ENCODE data around the gene TBC1D22A.

Gene TBC1D22A

DNA sequence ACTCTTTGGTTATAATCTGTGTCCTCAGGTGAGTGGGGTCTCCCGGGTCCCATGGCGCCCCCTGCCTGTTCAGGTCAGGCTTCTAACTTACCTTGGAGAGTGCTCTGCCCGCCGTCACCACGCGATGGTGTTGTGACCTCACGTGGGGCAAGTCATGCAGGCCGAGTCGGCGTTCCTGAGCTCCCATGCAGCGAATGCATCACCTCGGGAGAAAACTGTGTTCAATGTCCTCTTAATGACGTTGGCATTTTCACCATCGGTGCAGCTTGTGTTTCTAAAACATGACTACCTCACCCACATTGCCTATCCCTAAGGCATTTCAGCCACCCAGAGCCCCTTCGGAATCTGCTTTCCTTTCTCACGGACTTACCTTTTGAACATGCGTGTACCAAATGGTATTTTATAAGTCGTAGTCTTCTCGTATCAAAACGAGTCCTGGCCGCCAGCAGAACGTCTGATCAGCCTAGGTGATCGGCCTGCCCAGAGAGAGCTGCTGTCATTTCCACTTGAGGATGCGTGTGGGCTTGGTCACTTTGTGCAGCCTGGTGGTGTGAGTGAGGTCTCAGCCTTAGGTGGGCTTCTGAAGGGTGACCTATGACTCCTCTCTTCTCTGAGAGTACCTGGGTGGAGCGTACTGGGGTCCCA is 64.8 kb downstream of the TBC1D22A start:
- no peak overlapping the region for H3K4me3 Mint-ChIP-seq
- DNase-seq (no peak), ATAC-seq (no peak)
- H3K4me1 Mint-ChIP-seq, result peaks cover 10% of the 10 kb centered on the region
- H3K27ac Mint-ChIP-seq, result no peak overlapping the region
- H3K36me3 Mint-ChIP-seq (ENCODE audit: low read depth), result peaks cover 32% of the 10 kb centered on the region
- no peaks in the 10 kb centered on the region for H3K27me3 Mint-ChIP-seq
- H3K9me3 Mint-ChIP-seq, result no peaks in the 10 kb centered on the region

DNA sequence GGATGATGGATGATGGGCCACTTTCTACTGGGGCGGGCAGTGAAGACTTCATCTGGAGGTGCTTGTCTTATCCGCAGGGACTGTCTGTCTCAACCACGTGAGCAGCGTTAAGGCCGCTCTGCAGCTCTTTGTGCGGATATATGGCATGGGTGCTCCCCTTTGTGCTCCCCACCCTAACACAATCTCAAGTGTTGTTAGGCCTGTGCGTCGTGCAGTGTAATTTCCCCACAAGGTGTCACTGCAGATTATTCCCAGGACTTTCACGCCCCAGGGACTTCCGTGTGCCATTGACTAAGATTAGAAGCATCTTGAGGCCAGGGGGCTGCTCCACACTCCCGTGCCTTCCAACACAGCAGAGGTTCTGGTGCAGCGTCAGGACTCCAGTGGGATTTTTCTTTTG is 65.3 kb downstream of the TBC1D22A start:
- ATAC-seq, result no peak
- Mint-ChIP-seq H3K4me3 (no peak overlapping the region), H3K4me1 (peaks cover 10% of the 10 kb centered on the region), H3K27me3 (no peaks in the 10 kb centered on the region), H3K9me3 (no peaks in the 10 kb centered on the region), H3K27ac (no peak overlapping the region), H3K36me3 (ENCODE audit: low read depth) (peaks cover 34% of the 10 kb centered on the region)
- no peak for DNase-seq

DNA sequence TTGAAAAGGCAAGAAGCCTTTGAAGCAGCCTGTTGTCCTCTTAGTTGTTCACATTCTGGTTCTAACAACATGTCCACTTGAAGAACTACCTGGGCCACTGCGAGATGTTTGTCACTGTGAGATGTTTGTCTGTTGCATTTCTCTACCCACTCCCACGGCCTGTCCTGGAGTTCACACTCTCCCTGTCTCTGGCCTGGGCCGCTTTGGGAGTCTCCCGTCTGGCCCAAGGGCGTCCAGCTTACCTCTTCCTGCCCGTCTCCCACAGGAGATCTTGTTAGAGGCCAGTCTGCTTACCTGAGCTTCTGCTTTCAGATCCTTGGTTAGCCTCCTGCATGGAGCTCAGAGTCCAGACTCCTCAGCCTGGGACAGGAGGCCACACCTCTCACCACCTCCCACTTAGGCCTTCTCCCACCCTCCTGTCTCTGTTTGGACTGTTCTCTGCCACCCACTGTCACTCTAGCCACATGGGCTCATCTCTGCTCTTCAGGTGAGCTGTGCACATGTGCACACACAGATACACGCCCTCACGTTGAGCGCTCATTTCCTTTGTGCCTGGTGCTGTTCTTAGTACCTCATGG is 66.0 kb downstream of the TBC1D22A start:
- no peak overlapping the region for H3K4me3 Mint-ChIP-seq

GRCh38 chr22:46829117-46829891 is 66.9 kb downstream of the TBC1D22A start:
- Mint-ChIP-seq H3K27ac (no peak overlapping the region), H3K9me3 (peaks cover 4% of the 10 kb centered on the region), H3K4me3 (no peak overlapping the region), H3K27me3 (no peaks in the 10 kb centered on the region), H3K36me3 (ENCODE audit: low read depth) (peaks cover 44% of the 10 kb centered on the region), H3K4me1 (peaks cover 10% of the 10 kb centered on the region)
- DNase-seq (no peak), ATAC-seq (no peak)

More for the DNA sequence above, 66.0 kb downstream of the TBC1D22A start:
- DNase-seq (no peak), ATAC-seq (no peak)
- Mint-ChIP-seq H3K4me1 (peaks cover 10% of the 10 kb centered on the region), H3K9me3 (peaks cover 2% of the 10 kb centered on the region), H3K27ac (no peak overlapping the region), H3K27me3 (no peaks in the 10 kb centered on the region), H3K36me3 (ENCODE audit: low read depth) (peaks cover 41% of the 10 kb centered on the region)

- no peak for DNase-seq
- H3K27ac Mint-ChIP-seq, result no peak overlapping the region
- H3K27me3 Mint-ChIP-seq, result no peaks in the 10 kb centered on the region
- H3K4me3 Mint-ChIP-seq, result no peak overlapping the region
- no peak for ATAC-seq
- H3K9me3 Mint-ChIP-seq, result peaks cover 9% of the 10 kb centered on the region
- H3K4me1 Mint-ChIP-seq, result peaks cover 10% of the 10 kb centered on the region
- peaks cover 48% of the 10 kb centered on the region for H3K36me3 Mint-ChIP-seq (ENCODE audit: low read depth)
Measured at GRCh38 chr22:46829941-46830715, 67.7 kb downstream of the TBC1D22A start.

DNA sequence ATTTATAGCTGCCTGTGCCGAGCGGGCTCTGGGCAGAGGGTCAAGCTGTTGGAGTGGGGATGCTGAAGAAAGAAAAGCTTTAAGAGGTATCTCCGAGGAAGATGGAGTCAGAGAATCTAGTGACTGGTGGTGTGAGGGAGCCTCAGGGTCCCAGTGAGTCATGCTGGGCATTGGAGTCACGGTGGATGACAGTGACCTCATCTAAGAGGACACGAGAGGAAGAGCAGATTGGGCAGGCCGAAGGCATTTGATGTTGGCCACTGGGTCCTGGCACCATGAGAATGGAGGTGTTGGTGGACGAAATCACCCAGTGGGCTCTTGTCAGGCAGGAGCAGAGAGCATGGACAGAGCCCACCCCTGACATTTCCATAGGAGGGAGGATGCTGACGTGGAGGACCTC is 68.4 kb downstream of the TBC1D22A start:
- Mint-ChIP-seq H3K9me3 (peaks cover 16% of the 10 kb centered on the region), H3K27ac (peak overlapping the region; percentile 40), H3K4me1 (peaks cover 10% of the 10 kb centered on the region), H3K4me3 (no peak overlapping the region), H3K36me3 (ENCODE audit: low read depth) (peaks cover 55% of the 10 kb centered on the region), H3K27me3 (no peaks in the 10 kb centered on the region)
- ATAC-seq (no peak), DNase-seq (no peak)

GRCh38 chr22:46833228-46833627 is 70.8 kb downstream of the TBC1D22A start:
- DNase-seq (no peak), ATAC-seq (no peak)
- H3K36me3 Mint-ChIP-seq (ENCODE audit: low read depth), result peaks cover 55% of the 10 kb centered on the region
- H3K4me1 Mint-ChIP-seq, result peaks cover 11% of the 10 kb centered on the region
- H3K27ac Mint-ChIP-seq, result no peak overlapping the region
- no peak overlapping the region for H3K4me3 Mint-ChIP-seq
- H3K9me3 Mint-ChIP-seq, result peaks cover 24% of the 10 kb centered on the region
- H3K27me3 Mint-ChIP-seq, result no peaks in the 10 kb centered on the region

DNA sequence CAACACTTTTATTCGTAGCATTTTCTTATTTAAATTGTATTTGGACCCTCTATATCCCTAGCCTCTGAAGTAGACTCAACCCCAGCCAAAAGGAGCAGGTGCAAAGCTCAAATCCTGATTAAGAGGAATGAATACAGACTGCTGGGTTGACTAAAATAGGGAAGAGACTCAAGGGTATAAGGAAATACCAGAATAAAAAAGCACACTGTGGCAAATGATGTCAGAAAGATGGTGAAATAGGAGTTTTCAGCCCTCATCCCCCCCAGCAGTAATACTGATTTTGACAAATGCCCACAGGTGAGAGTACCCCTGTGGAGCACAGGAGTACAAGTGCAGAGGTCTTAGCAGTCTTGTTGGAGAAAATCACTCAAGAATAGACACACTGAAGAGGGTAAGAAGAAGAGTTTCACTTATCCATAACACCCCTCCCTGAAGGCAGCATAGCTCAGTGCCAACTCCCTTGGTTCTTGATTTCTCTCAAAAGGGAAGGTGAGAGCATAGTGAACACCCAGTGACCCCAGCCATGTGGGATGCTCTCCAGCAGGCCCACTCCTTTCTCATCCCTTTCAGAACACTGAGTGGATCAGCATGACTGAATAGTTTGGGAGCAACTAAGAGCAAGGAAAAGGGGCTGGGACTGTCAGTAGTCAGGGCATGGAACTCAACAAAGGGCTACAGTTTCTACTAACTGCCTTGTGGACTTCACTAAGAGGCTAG is 71.7 kb downstream of the TBC1D22A start:
- Mint-ChIP-seq H3K4me1 (peaks cover 5% of the 10 kb centered on the region), H3K36me3 (ENCODE audit: low read depth) (peaks cover 47% of the 10 kb centered on the region), H3K27ac (no peak overlapping the region), H3K4me3 (no peak overlapping the region), H3K27me3 (no peaks in the 10 kb centered on the region), H3K9me3 (peaks cover 24% of the 10 kb centered on the region)
- DNase-seq (no peak), ATAC-seq (no peak)

DNA sequence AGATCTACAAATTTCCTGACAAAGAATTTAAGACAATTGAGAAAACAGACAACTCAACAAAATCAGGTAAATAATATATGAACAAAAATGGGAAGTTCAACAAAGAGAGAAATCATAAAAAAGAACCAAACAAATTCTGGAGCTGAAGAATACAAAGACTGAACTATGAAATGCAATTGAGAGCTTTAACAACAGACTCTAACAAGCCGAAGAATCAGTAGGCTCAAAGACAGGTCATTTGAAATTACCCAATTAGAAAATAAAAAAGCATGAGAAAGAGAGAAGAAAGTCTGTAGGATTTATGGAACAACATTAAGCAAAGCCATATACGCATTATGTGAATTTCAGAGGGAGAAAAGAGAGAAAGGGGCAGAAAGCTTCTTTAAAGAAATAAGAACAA is 72.8 kb downstream of the TBC1D22A start:
- ATAC-seq (no peak), DNase-seq (no peak)
- Mint-ChIP-seq H3K4me3 (no peak overlapping the region), H3K27me3 (no peaks in the 10 kb centered on the region), H3K36me3 (ENCODE audit: low read depth) (peaks cover 44% of the 10 kb centered on the region), H3K27ac (no peak overlapping the region), H3K4me1 (peaks cover 4% of the 10 kb centered on the region), H3K9me3 (peaks cover 24% of the 10 kb centered on the region)

- Mint-ChIP-seq H3K27ac (no peak overlapping the region), H3K4me3 (no peak overlapping the region), H3K4me1 (peaks cover 4% of the 10 kb centered on the region), H3K36me3 (ENCODE audit: low read depth) (peaks cover 43% of the 10 kb centered on the region), H3K9me3 (peaks cover 24% of the 10 kb centered on the region), H3K27me3 (no peaks in the 10 kb centered on the region)
- DNase-seq (no peak), ATAC-seq (no peak)
Measured at GRCh38 chr22:46835693-46836092, 73.2 kb downstream of the TBC1D22A start.

GRCh38 chr22:46841522-46841921 is 79.1 kb downstream of the TBC1D22A start:
- no peak for ATAC-seq
- H3K4me3 Mint-ChIP-seq, result no peak overlapping the region
- peaks cover 2% of the 10 kb centered on the region for H3K9me3 Mint-ChIP-seq
- peak overlapping the region; percentile 3 for H3K27ac Mint-ChIP-seq
- no peak for DNase-seq
- peaks cover 20% of the 10 kb centered on the region for H3K4me1 Mint-ChIP-seq
- peaks cover 10% of the 10 kb centered on the region for H3K36me3 Mint-ChIP-seq (ENCODE audit: low read depth)
- H3K27me3 Mint-ChIP-seq, result no peaks in the 10 kb centered on the region

GRCh38 chr22:46842606-46843005 is 80.2 kb downstream of the TBC1D22A start:
- Mint-ChIP-seq H3K27me3 (no peaks in the 10 kb centered on the region), H3K9me3 (no peaks in the 10 kb centered on the region), H3K4me3 (no peak overlapping the region), H3K4me1 (peaks cover 21% of the 10 kb centered on the region), H3K36me3 (ENCODE audit: low read depth) (peaks cover 7% of the 10 kb centered on the region), H3K27ac (no peak overlapping the region)
- DNase-seq (no peak), ATAC-seq (no peak)

DNA sequence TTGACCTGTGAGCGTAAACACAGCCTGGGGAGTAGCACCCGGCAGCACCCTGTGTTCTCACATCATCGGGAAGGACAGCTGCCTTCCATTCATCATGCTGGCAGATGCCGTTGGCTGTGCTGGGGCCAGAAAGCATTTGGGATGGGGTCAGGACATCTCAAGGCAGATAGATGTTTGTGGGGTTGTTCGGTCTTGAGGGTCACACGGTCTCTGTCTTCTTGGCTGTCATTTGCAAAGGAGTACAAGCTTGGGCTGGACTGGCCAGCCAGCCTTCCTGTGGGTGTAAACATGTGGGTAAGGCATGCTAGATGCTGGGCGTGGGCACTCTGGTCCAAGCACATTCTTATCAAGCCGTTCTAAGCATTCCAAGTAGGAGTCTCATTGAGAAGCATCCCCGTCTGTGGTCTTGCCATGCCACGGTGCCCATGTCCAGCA is 81.4 kb downstream of the TBC1D22A start:
- Mint-ChIP-seq H3K9me3 (no peaks in the 10 kb centered on the region), H3K4me3 (no peak overlapping the region), H3K36me3 (ENCODE audit: low read depth) (peaks cover 10% of the 10 kb centered on the region), H3K4me1 (peaks cover 22% of the 10 kb centered on the region), H3K27ac (no peak overlapping the region), H3K27me3 (no peaks in the 10 kb centered on the region)
- no peak for ATAC-seq
- DNase-seq, result no peak

GRCh38 chr22:46844606-46845210 is 82.3 kb downstream of the TBC1D22A start:
- no peak for ATAC-seq
- DNase-seq, result no peak
- Mint-ChIP-seq H3K27ac (no peak overlapping the region), H3K36me3 (ENCODE audit: low read depth) (peaks cover 15% of the 10 kb centered on the region), H3K4me3 (no peak overlapping the region), H3K9me3 (no peaks in the 10 kb centered on the region), H3K4me1 (peaks cover 22% of the 10 kb centered on the region), H3K27me3 (no peaks in the 10 kb centered on the region)
